ENCODE results near the gene NPW.

NPW gene

GRCh38 chr16:2013527-2013926, 6.1 kb upstream of the NPW start:
- H3K9me3 Mint-ChIP-seq, result no peaks in the 10 kb centered on the region
- no peak overlapping the region for H3K4me3 Mint-ChIP-seq
- no peak overlapping the region for H3K27ac Mint-ChIP-seq

GRCh38 chr16:2015117-2015946, 4.3 kb upstream of the NPW start:
- H3K9me3 Mint-ChIP-seq, result no peaks in the 10 kb centered on the region
- peaks cover 32% of the 10 kb centered on the region for H3K27me3 Mint-ChIP-seq
- peaks cover 18% of the 10 kb centered on the region for H3K4me1 Mint-ChIP-seq (ENCODE audit: low read depth)
- intact Hi-C loops (cut with micrococcal nuclease), result no loop called here
- peak overlapping the region; percentile 57 for H3K27ac Mint-ChIP-seq
- H3K36me3 Mint-ChIP-seq (ENCODE audit: low read depth), result no peaks in the 10 kb centered on the region
- H3K4me3 Mint-ChIP-seq, result no peak overlapping the region

More at GRCh38 chr16:2013527-2013926, 6.1 kb upstream of the NPW start:
- intact Hi-C loops (cut with micrococcal nuclease), result no loop called here
- peaks cover under 1% of the 10 kb centered on the region for H3K36me3 Mint-ChIP-seq (ENCODE audit: low read depth)
- H3K27me3 Mint-ChIP-seq, result peaks cover 15% of the 10 kb centered on the region
- peaks cover 22% of the 10 kb centered on the region for H3K4me1 Mint-ChIP-seq (ENCODE audit: low read depth)

- peaks cover 20% of the 10 kb centered on the region for H3K4me1 Mint-ChIP-seq (ENCODE audit: low read depth)
- H3K27ac Mint-ChIP-seq, result peak overlapping the region; percentile 57
- H3K4me3 Mint-ChIP-seq, result no peak overlapping the region
- H3K36me3 Mint-ChIP-seq (ENCODE audit: low read depth), result no peaks in the 10 kb centered on the region
- no peaks in the 10 kb centered on the region for H3K9me3 Mint-ChIP-seq
- peaks cover 37% of the 10 kb centered on the region for H3K27me3 Mint-ChIP-seq
- intact Hi-C loops (cut with micrococcal nuclease), result no loop called here
Measured at GRCh38 chr16:2015947-2016208, 3.7 kb upstream of the NPW start.

GRCh38 chr16:2016407-2016922, 3.1 kb upstream of the NPW start:
- H3K36me3 Mint-ChIP-seq (ENCODE audit: low read depth), result no peaks in the 10 kb centered on the region
- peak overlapping the region; percentile 57 for H3K27ac Mint-ChIP-seq
- peaks cover 43% of the 10 kb centered on the region for H3K27me3 Mint-ChIP-seq
- H3K4me3 Mint-ChIP-seq, result no peak overlapping the region
- intact Hi-C loops (cut with micrococcal nuclease), result no loop called here
- peaks cover 20% of the 10 kb centered on the region for H3K4me1 Mint-ChIP-seq (ENCODE audit: low read depth)
- no peaks in the 10 kb centered on the region for H3K9me3 Mint-ChIP-seq

- Mint-ChIP-seq H3K4me3 (peak overlapping the region; percentile 35), H3K4me1 (ENCODE audit: low read depth) (peaks cover 42% of the 10 kb centered on the region), H3K36me3 (ENCODE audit: low read depth) (no peaks in the 10 kb centered on the region), H3K27me3 (peaks cover 67% of the 10 kb centered on the region), H3K9me3 (no peaks in the 10 kb centered on the region), H3K27ac (no peak overlapping the region)
- intact Hi-C loops (cut with micrococcal nuclease), result no loop called here
Measured at GRCh38 chr16:2019921-2020831, 591 bp downstream of the NPW start.

GRCh38 chr16:2022723-2023091, 3.1 kb downstream of the NPW start:
- Mint-ChIP-seq H3K27me3 (peaks cover 80% of the 10 kb centered on the region), H3K9me3 (no peaks in the 10 kb centered on the region), H3K36me3 (ENCODE audit: low read depth) (no peaks in the 10 kb centered on the region), H3K4me3 (peak overlapping the region; percentile 68), H3K27ac (peak overlapping the region; percentile 67), H3K4me1 (ENCODE audit: low read depth) (peaks cover 43% of the 10 kb centered on the region)
- intact Hi-C loops (cut with micrococcal nuclease), result loop anchor here (2.0 kb wide), 1 partner anchor 118 kb away; no protein-coding TSS in a partner anchor

GRCh38 chr16:2023092-2024031, 3.8 kb downstream of the NPW start:
- Mint-ChIP-seq H3K27ac (peak overlapping the region; percentile 67), H3K27me3 (peaks cover 80% of the 10 kb centered on the region)
- intact Hi-C loops (cut with micrococcal nuclease), result loop anchor here (2.0 kb wide), 1 partner anchor 117 kb away; no protein-coding TSS in a partner anchor

GRCh38 chr16:2024032-2024420, 4.4 kb downstream of the NPW start:
- Mint-ChIP-seq H3K4me1 (ENCODE audit: low read depth) (peaks cover 43% of the 10 kb centered on the region), H3K4me3 (no peak overlapping the region), H3K27ac (peak overlapping the region; percentile 67), H3K9me3 (no peaks in the 10 kb centered on the region), H3K36me3 (ENCODE audit: low read depth) (no peaks in the 10 kb centered on the region), H3K27me3 (peaks cover 81% of the 10 kb centered on the region)
- intact Hi-C loops (cut with micrococcal nuclease), result no loop called here

More at GRCh38 chr16:2023092-2024031, 3.8 kb downstream of the NPW start:
- H3K36me3 Mint-ChIP-seq (ENCODE audit: low read depth), result no peaks in the 10 kb centered on the region
- H3K9me3 Mint-ChIP-seq, result no peaks in the 10 kb centered on the region
- H3K4me1 Mint-ChIP-seq (ENCODE audit: low read depth), result peaks cover 43% of the 10 kb centered on the region
- H3K4me3 Mint-ChIP-seq, result peak overlapping the region; percentile 71

- Mint-ChIP-seq H3K27ac (peak overlapping the region; percentile 67), H3K9me3 (no peaks in the 10 kb centered on the region)
- intact Hi-C loops (cut with micrococcal nuclease), result no loop called here
Measured at GRCh38 chr16:2025251-2025650, 5.7 kb downstream of the NPW start.

GRCh38 chr16:2025878-2026460, 6.4 kb downstream of the NPW start:
- Mint-ChIP-seq H3K4me1 (ENCODE audit: low read depth) (peaks cover 33% of the 10 kb centered on the region), H3K27me3 (peaks cover 74% of the 10 kb centered on the region), H3K36me3 (ENCODE audit: low read depth) (no peaks in the 10 kb centered on the region), H3K9me3 (no peaks in the 10 kb centered on the region), H3K4me3 (peak overlapping the region; percentile 40), H3K27ac (no peak overlapping the region)
- intact Hi-C loops (cut with micrococcal nuclease), result no loop called here

More at GRCh38 chr16:2025251-2025650, 5.7 kb downstream of the NPW start:
- Mint-ChIP-seq H3K27me3 (peaks cover 76% of the 10 kb centered on the region), H3K4me3 (no peak overlapping the region), H3K4me1 (ENCODE audit: low read depth) (peaks cover 39% of the 10 kb centered on the region), H3K36me3 (ENCODE audit: low read depth) (no peaks in the 10 kb centered on the region)

GRCh38 chr16:2026461-2027023, 7.0 kb downstream of the NPW start, which contains the start of gene NHERF2:
Gene NHERF2 (plus strand): TSS chr16:2026902. CDS start chr16:2027006, 104 bp downstream.
- Mint-ChIP-seq H3K27me3 (peaks cover 70% of the 10 kb centered on the region), H3K27ac (no peak within 1 kb of the TSS), H3K36me3 (ENCODE audit: low read depth) (no peaks in the 10 kb centered on the region), H3K4me3 (peak within 1 kb of the TSS; percentile 67), H3K9me3 (no peaks in the 10 kb centered on the region), H3K4me1 (ENCODE audit: low read depth) (peaks cover 33% of the 10 kb centered on the region)
- intact Hi-C loops (cut with micrococcal nuclease), result no loop called here

GRCh38 chr16:2027024-2028010, 7.7 kb downstream of the NPW start:
- Mint-ChIP-seq H3K36me3 (ENCODE audit: low read depth) (no peaks in the 10 kb centered on the region), H3K9me3 (no peaks in the 10 kb centered on the region), H3K27me3 (peaks cover 69% of the 10 kb centered on the region), H3K4me1 (ENCODE audit: low read depth) (peaks cover 34% of the 10 kb centered on the region), H3K4me3 (peak overlapping the region; percentile 67), H3K27ac (no peak overlapping the region)
- intact Hi-C loops (cut with micrococcal nuclease), result no loop called here

Data from dendritic cell treated with granulocyte-macrophage colony-stimulating factor and Interleukin-4, amounts not matched to agents 40 ng/mL and 50 ng/mL, for 4 days (primary cell).